ENCODE measurements around the gene LRFN2. TPM values are rescaled to one million over a fixed set of nuclear protein-coding genes. Genes with fewer than 3 reads are reported as not detected.

The LRFN2 gene
- total RNA-seq, 3 donors from 2014 or later, result not detected

GRCh38 chr6:40457261-40457660 lies 129.9 kb downstream of the LRFN2 start:
- no peaks in the 10 kb centered on the region for H3K27me3 ChIP-seq
- H3K9me3 ChIP-seq, result no peaks in the 10 kb centered on the region
- H3K4me1 ChIP-seq, result no peaks in the 10 kb centered on the region
- DNase-seq (ENCODE audit: low spot score in 2 of 2), result no peak
- intact Hi-C loops (cut with DNase I; ENCODE audit: low total_unique reads), result no loop called here
- TF ChIP-seq POLR2A (IDR thresholded peaks at IDR 0.05) (no peak), POLR2AphosphoS5 (IDR thresholded peaks at IDR 0.05) (no peak)
- TF ChIP-seq, protein P1, sequence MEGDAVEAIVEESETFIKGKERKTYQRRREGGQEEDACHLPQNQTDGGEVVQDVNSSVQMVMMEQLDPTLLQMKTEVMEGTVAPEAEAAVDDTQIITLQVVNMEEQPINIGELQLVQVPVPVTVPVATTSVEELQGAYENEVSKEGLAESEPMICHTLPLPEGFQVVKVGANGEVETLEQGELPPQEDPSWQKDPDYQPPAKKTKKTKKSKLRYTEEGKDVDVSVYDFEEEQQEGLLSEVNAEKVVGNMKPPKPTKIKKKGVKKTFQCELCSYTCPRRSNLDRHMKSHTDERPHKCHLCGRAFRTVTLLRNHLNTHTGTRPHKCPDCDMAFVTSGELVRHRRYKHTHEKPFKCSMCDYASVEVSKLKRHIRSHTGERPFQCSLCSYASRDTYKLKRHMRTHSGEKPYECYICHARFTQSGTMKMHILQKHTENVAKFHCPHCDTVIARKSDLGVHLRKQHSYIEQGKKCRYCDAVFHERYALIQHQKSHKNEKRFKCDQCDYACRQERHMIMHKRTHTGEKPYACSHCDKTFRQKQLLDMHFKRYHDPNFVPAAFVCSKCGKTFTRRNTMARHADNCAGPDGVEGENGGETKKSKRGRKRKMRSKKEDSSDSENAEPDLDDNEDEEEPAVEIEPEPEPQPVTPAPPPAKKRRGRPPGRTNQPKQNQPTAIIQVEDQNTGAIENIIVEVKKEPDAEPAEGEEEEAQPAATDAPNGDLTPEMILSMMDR (IDR thresholded peaks at IDR 0.05), result no peak
- no peaks in the 10 kb centered on the region for H3K36me3 ChIP-seq
- H3K4me3 ChIP-seq, result no peak overlapping the region
- H3K27ac ChIP-seq, result no peak overlapping the region

DNA sequence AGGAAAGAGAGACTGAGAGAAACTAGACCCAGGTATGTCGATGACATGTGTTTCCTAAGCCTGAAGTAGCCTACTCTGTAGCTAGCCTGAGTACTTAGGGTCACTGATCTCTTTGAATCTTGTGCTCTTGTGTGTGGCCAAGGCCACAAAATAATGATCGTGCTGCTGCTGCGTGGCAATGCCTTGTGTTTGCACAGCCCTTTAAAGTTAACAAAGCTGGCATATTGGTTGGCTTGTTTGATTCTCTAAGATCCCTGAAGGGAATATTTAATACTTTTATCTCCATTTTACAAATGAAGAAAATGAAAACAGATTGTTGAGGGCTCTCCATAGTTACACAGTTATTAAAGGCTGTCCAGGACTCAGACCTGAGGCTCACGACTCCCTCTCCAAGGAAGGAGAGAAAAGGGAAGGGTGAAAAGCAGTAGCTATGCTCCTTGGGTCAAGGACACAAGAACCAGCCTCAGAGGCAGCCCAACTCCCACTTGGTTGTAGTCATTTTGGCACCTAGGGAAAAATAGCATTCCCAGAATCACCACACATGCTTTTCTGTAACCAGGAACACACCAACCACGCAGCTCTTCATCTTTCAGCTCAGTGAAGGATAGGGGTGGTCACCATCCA lies 130.7 kb downstream of the LRFN2 start:
- no peak overlapping the region for H3K27ac ChIP-seq
- H3K27me3 ChIP-seq, result no peaks in the 10 kb centered on the region
- H3K9me3 ChIP-seq, result no peaks in the 10 kb centered on the region
- intact Hi-C loops (cut with DNase I; ENCODE audit: low total_unique reads), result no loop called here
- no peak overlapping the region for H3K4me3 ChIP-seq
- no peaks in the 10 kb centered on the region for H3K4me1 ChIP-seq
- TF ChIP-seq, protein P1 (IDR thresholded peaks at IDR 0.05), result no peak
- TF ChIP-seq POLR2A (IDR thresholded peaks at IDR 0.05) (no peak), POLR2AphosphoS5 (IDR thresholded peaks at IDR 0.05) (no peak)
- H3K36me3 ChIP-seq, result no peaks in the 10 kb centered on the region
- DNase-seq (ENCODE audit: low spot score in 2 of 2), result no peak

GRCh38 chr6:40455686-40456389 lies 131.3 kb downstream of the LRFN2 start:
- Histone ChIP-seq H3K27ac (no peak overlapping the region), H3K9me3 (no peaks in the 10 kb centered on the region), H3K36me3 (no peaks in the 10 kb centered on the region), H3K4me1 (no peaks in the 10 kb centered on the region), H3K4me3 (no peak overlapping the region), H3K27me3 (no peaks in the 10 kb centered on the region)
- intact Hi-C loops (cut with DNase I; ENCODE audit: low total_unique reads), result no loop called here
- TF ChIP-seq, protein P1 (IDR thresholded peaks at IDR 0.05), result no peak
- TF ChIP-seq POLR2AphosphoS5 (IDR thresholded peaks at IDR 0.05) (no peak), POLR2A (IDR thresholded peaks at IDR 0.05) (no peak)
- no peak for DNase-seq (ENCODE audit: low spot score in 2 of 2)

- intact Hi-C loops (cut with DNase I; ENCODE audit: low total_unique reads), result no loop called here
- Histone ChIP-seq H3K9me3 (no peaks in the 10 kb centered on the region), H3K27ac (no peak overlapping the region), H3K4me1 (no peaks in the 10 kb centered on the region), H3K27me3 (no peaks in the 10 kb centered on the region), H3K36me3 (no peaks in the 10 kb centered on the region), H3K4me3 (no peak overlapping the region)
- no peak for TF ChIP-seq POLR2A (IDR thresholded peaks at IDR 0.05)
- no peak for TF ChIP-seq POLR2AphosphoS5 (IDR thresholded peaks at IDR 0.05)
- TF ChIP-seq, protein P1 (IDR thresholded peaks at IDR 0.05), result no peak
- DNase-seq (ENCODE audit: low spot score in 2 of 2), result no peak
These were observed 136.7 kb downstream of the LRFN2 start for GRCh38 chr6:40450483-40450882.

GRCh38 chr6:40444811-40445210 lies 142.4 kb downstream of the LRFN2 start:
- no peaks in the 10 kb centered on the region for H3K27me3 ChIP-seq
- intact Hi-C loops (cut with DNase I; ENCODE audit: low total_unique reads), result no loop called here
- no peaks in the 10 kb centered on the region for H3K9me3 ChIP-seq
- H3K4me1 ChIP-seq, result no peaks in the 10 kb centered on the region
- no peak for DNase-seq (ENCODE audit: low spot score in 2 of 2)
- TF ChIP-seq POLR2A (IDR thresholded peaks at IDR 0.05), result no peak
- TF ChIP-seq POLR2AphosphoS5 (IDR thresholded peaks at IDR 0.05), result no peak
- TF ChIP-seq, protein P1 (IDR thresholded peaks at IDR 0.05), result no peak
- no peak overlapping the region for H3K4me3 ChIP-seq
- H3K27ac ChIP-seq, result no peak overlapping the region
- H3K36me3 ChIP-seq, result no peaks in the 10 kb centered on the region

Measured in breast epithelium (tissue), 4 donors.